HCT116 (cell line): ENCODE data around the gene LAMTOR4.

Experiments used
- EZH2 ChIP-seq: fragments of 200-600 bp; sonication (generic); IDR thresholded peaks from 2 replicates; pipeline ENCODE4 v1.6.1; 2017; ENCODE audit warnings: antibody characterized with exemption, mixed run types
- POLR2A ChIP-seq: IDR thresholded peaks from 2 replicates; pipeline ENCODE4 v1.7.0; 2011; ENCODE audit warnings: borderline replicate concordance; ENCODE audit not compliant: insufficient read depth, insufficient read length; ENCODE audit errors: extremely low read depth
- POLR2AphosphoS5 ChIP-seq: IDR thresholded peaks from 2 replicates; pipeline ENCODE4 v1.6.1; 2011; ENCODE audit warnings: mild to moderate bottlenecking, low read depth, low read length, moderate library complexity
- SP1 ChIP-seq: IDR thresholded peaks from 2 replicates; pipeline ENCODE4 v1.6.1; 2012; ENCODE audit warnings: low read depth
- TF ChIP-seq, protein P1 (sequence below), 3 experiments: fragments of 200-600 bp in 1 of 3; sonication (generic) in 1 of 3; IDR thresholded peaks in 2 of 3; conservative IDR thresholded peaks in 1 of 3; 2 replicates each; pipeline ENCODE4 v1.5.1; 2012 to 2017; ENCODE audit warnings: low read depth in 2 of 3, low read length in 2 of 3, antibody characterized with exemption in 1 of 3, borderline replicate concordance in 1 of 3, control low read depth in 1 of 3, mild to moderate bottlenecking in 1 of 3, mixed read lengths in 1 of 3, mixed run types in 1 of 3, moderate library complexity in 1 of 3; ENCODE audit not compliant: insufficient read depth in 1 of 3

- TF ChIP-seq POLR2A (no peak), SP1 (no peak), EZH2 (no peak), POLR2AphosphoS5 (no peak)
- TF ChIP-seq, protein P1, sequence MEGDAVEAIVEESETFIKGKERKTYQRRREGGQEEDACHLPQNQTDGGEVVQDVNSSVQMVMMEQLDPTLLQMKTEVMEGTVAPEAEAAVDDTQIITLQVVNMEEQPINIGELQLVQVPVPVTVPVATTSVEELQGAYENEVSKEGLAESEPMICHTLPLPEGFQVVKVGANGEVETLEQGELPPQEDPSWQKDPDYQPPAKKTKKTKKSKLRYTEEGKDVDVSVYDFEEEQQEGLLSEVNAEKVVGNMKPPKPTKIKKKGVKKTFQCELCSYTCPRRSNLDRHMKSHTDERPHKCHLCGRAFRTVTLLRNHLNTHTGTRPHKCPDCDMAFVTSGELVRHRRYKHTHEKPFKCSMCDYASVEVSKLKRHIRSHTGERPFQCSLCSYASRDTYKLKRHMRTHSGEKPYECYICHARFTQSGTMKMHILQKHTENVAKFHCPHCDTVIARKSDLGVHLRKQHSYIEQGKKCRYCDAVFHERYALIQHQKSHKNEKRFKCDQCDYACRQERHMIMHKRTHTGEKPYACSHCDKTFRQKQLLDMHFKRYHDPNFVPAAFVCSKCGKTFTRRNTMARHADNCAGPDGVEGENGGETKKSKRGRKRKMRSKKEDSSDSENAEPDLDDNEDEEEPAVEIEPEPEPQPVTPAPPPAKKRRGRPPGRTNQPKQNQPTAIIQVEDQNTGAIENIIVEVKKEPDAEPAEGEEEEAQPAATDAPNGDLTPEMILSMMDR (IDR thresholded peaks at IDR 0.05 in 2 of 3, conservative IDR thresholded peaks at IDR 0.05 in 1 of 3; ENCODE audit: borderline replicate concordance in 1 of 3, insufficient read depth in 1 of 3, low read depth in 2 of 3, low read length in 2 of 3) = no peak
These were observed 16.6 kb upstream of the LAMTOR4 start for GRCh38 chr7:100132126-100132525.
